ENCODE results near the gene ACBD7. TPM values are rescaled to one million over a fixed set of nuclear protein-coding genes. Genes with fewer than 3 reads are reported as not detected.

The ACBD7 gene
- total and polyA plus RNA-seq, 9 of the 15 experiments (the other 6 are each of a cell fraction or from before 2014, with no cell fraction given) = 0.21 to 3.2 (median 0.84) TPM

DNA sequence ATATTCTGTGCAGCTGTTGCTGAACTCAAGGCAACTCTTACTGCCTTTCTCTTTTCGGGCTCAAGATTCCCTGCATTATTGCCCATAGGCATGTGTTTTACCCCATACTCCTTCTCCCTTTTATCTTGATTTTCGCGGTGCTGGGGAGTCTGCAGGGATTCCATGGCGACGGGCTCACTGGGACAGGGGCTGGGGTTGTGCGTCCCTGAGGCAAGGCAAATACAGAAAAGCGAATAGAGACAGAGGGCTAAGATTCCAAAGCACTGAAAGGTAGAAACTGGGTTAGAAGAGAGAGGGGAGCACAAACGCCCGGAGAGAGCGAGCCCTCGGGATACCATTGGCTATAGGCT is 8.1 kb upstream of the ACBD7 start (continued):
- TF ChIP-seq RAD21 (CRISPR knock-in tag; conservative IDR thresholded peaks at IDR 0.05 in 1 of 2, IDR thresholded peaks at IDR 0.05 in 1 of 2) (no peak), ZNF444 (CRISPR knock-in tag; IDR thresholded peaks at IDR 0.05) (0 out of 2 replicates have a peak, but pooled peaks have one; percentile 10), NKRF (IDR thresholded peaks at IDR 0.05; ENCODE audit: borderline replicate concordance) (peak; percentile 80), HSF4 (CRISPR knock-in tag; IDR thresholded peaks at IDR 0.05; ENCODE audit: borderline replicate concordance) (no peak), SMAD2 (IDR thresholded peaks at IDR 0.05; ENCODE audit: low read depth, low read length) (no peak), ARHGAP35 (IDR thresholded peaks at IDR 0.05; ENCODE audit: partially characterized antibody) (no peak), RBM25 (IDR thresholded peaks at IDR 0.05; ENCODE audit: low read depth, low read length, severe bottlenecking) (no peak), IRF2 (CRISPR knock-in tag; IDR thresholded peaks at IDR 0.05) (no peak), HDAC1 (IDR thresholded peaks at IDR 0.05) (0 out of 4 replicates have a peak, but pooled peaks of 1 of the 2 experiments have one; percentile 16), NR4A1 (CRISPR knock-in tag; IDR thresholded peaks at IDR 0.05) (no peak), NR4A1 (tag; IDR thresholded peaks at IDR 0.05) (no peak), SAP30 (IDR thresholded peaks at IDR 0.05; ENCODE audit: borderline replicate concordance, insufficient read depth, low read depth, low read length, poor library complexity, severe bottlenecking) (peak; percentile 42), PHF20 (IDR thresholded peaks at IDR 0.05; ENCODE audit: partially characterized antibody) (no peak), DACH1 (IDR thresholded peaks at IDR 0.05; ENCODE audit: partially characterized antibody) (no peak)
- TF ChIP-seq, protein P1, sequence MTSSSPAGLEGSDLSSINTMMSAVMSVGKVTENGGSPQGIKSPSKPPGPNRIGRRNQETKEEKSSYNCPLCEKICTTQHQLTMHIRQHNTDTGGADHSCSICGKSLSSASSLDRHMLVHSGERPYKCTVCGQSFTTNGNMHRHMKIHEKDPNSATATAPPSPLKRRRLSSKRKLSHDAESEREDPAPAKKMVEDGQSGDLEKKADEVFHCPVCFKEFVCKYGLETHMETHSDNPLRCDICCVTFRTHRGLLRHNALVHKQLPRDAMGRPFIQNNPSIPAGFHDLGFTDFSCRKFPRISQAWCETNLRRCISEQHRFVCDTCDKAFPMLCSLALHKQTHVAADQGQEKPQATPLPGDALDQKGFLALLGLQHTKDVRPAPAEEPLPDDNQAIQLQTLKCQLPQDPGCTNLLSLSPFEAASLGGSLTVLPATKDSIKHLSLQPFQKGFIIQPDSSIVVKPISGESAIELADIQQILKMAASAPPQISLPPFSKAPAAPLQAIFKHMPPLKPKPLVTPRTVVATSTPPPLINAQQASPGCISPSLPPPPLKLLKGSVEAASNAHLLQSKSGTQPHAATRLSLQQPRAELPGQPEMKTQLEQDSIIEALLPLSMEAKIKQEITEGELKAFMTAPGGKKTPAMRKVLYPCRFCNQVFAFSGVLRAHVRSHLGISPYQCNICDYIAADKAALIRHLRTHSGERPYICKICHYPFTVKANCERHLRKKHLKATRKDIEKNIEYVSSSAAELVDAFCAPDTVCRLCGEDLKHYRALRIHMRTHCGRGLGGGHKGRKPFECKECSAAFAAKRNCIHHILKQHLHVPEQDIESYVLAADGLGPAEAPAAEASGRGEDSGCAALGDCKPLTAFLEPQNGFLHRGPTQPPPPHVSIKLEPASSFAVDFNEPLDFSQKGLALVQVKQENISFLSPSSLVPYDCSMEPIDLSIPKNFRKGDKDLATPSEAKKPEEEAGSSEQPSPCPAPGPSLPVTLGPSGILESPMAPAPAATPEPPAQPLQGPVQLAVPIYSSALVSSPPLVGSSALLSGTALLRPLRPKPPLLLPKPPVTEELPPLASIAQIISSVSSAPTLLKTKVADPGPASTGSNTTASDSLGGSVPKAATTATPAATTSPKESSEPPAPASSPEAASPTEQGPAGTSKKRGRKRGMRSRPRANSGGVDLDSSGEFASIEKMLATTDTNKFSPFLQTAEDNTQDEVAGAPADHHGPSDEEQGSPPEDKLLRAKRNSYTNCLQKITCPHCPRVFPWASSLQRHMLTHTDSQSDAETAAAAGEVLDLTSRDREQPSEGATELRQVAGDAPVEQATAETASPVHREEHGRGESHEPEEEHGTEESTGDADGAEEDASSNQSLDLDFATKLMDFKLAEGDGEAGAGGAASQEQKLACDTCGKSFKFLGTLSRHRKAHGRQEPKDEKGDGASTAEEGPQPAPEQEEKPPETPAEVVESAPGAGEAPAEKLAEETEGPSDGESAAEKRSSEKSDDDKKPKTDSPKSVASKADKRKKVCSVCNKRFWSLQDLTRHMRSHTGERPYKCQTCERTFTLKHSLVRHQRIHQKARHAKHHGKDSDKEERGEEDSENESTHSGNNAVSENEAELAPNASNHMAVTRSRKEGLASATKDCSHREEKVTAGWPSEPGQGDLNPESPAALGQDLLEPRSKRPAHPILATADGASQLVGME (CRISPR knock-in tag; IDR thresholded peaks at IDR 0.05) = no peak
- TF ChIP-seq, protein P2, sequence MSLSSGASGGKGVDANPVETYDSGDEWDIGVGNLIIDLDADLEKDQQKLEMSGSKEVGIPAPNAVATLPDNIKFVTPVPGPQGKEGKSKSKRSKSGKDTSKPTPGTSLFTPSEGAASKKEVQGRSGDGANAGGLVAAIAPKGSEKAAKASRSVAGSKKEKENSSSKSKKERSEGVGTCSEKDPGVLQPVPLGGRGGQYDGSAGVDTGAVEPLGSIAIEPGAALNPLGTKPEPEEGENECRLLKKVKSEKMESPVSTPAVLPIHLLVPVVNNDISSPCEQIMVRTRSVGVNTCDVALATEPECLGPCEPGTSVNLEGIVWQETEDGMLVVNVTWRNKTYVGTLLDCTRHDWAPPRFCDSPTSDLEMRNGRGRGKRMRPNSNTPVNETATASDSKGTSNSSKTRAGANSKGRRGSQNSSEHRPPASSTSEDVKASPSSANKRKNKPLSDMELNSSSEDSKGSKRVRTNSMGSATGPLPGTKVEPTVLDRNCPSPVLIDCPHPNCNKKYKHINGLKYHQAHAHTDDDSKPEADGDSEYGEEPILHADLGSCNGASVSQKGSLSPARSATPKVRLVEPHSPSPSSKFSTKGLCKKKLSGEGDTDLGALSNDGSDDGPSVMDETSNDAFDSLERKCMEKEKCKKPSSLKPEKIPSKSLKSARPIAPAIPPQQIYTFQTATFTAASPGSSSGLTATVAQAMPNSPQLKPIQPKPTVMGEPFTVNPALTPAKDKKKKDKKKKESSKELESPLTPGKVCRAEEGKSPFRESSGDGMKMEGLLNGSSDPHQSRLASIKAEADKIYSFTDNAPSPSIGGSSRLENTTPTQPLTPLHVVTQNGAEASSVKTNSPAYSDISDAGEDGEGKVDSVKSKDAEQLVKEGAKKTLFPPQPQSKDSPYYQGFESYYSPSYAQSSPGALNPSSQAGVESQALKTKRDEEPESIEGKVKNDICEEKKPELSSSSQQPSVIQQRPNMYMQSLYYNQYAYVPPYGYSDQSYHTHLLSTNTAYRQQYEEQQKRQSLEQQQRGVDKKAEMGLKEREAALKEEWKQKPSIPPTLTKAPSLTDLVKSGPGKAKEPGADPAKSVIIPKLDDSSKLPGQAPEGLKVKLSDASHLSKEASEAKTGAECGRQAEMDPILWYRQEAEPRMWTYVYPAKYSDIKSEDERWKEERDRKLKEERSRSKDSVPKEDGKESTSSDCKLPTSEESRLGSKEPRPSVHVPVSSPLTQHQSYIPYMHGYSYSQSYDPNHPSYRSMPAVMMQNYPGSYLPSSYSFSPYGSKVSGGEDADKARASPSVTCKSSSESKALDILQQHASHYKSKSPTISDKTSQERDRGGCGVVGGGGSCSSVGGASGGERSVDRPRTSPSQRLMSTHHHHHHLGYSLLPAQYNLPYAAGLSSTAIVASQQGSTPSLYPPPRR (CRISPR knock-in tag; IDR thresholded peaks at IDR 0.05; ENCODE audit: borderline replicate concordance) = no peak
